HCT116 (cell line): Measurements from ENCODE around the gene CD99. TPM values are rescaled to one million over a fixed set of nuclear protein-coding genes. Genes with fewer than 3 reads are reported as not detected.

Experiments used
- ATAC-seq: fragments of 200-7000 bp; cut with Tn5 transposase; 2 replicates; pipeline ENCODE4 v1.9.1; 2020; ENCODE audit warnings: mild to moderate bottlenecking, moderate library complexity
- BruUV-seq: library from RNA; stranded (reverse); fragments of 400-500 nt; replicated peaks from 2 replicates; lab custom pipeline; 2021; lab: Mats Ljungman, UMichigan
- CTCF ChIA-PET: fragments of 300-600 bp; sonication (Branson Sonifier 250); formaldehyde crosslinking; loops from one replicate; lab custom pipeline; 2021; ENCODE audit warnings: antibody characterized with exemption; lab: Charles Lee
- POLR2A ChIA-PET: fragments of 300-600, 350-600 bp; sonication (Branson Sonifier 250); formaldehyde crosslinking; loops from one replicate; lab custom pipeline; 2021; ENCODE audit warnings: antibody characterized with exemption; lab: Charles Lee
- RAD21 ChIA-PET, 2 experiments: fragments of 300-600 bp; sonication (Branson Sonifier 250); formaldehyde crosslinking; loops; one replicate each; lab custom pipeline; 2023; ENCODE audit warnings: low total read pairs in 2 of 2; ENCODE audit not compliant: uncharacterized antibody in 2 of 2, unreplicated experiment in 2 of 2, low non-redundant PET in 1 of 2; lab: Charles Lee
- DNase-seq: peaks from one replicate; pipeline ENCODE4 v3.0.0-alpha.2; 2010; ENCODE audit warnings: low read depth, low spot score
- H2AFZ ChIP-seq: fragments of 200-600 bp; shearing (Covaris generic), sonication (generic); 2 replicates; pipeline ENCODE4 v1.6.1; 2017; ENCODE audit warnings: low read depth, mixed run types, mixed read lengths, antibody characterized with exemption, low read length; ENCODE audit not compliant: poor library complexity, severe bottlenecking
- H3K27ac ChIP-seq: 2 replicates; pipeline ENCODE4 v1.5.1; 2012; ENCODE audit warnings: low read depth, low read length
- H3K27me3 ChIP-seq: fragments of 200-600 bp; sonication (generic); 2 replicates; pipeline ENCODE4 v1.6.1; 2016; ENCODE audit warnings: mixed run types, low read length, mixed read lengths; ENCODE audit not compliant: insufficient read depth
- H3K36me3 ChIP-seq, 2 experiments: fragments of 200-500 bp in 1 of 2; fragments of 200-600 bp in 1 of 2; sonication (Bioruptor generic) in 1 of 2; sonication (generic) in 1 of 2; 2 replicates each; pipeline versions ENCODE4 v1.5.1 to v1.6.1; 2014 to 2016; ENCODE audit warnings: low read length in 2 of 2, inconsistent platforms in 1 of 2, mixed read lengths in 1 of 2, mixed run types in 1 of 2; ENCODE audit not compliant: insufficient read depth in 2 of 2, control insufficient read depth in 1 of 2
- H3K4me1 ChIP-seq, 2 experiments: fragments of 200-600 bp in 1 of 2; sonication (generic) in 1 of 2; 2 replicates each; pipeline versions ENCODE4 v1.5.1 to v1.6.1; 2012 to 2017; ENCODE audit warnings: low read length in 2 of 2, inconsistent platforms in 1 of 2, mild to moderate bottlenecking in 1 of 2, mixed read lengths in 1 of 2, mixed run types in 1 of 2, moderate library complexity in 1 of 2; ENCODE audit not compliant: insufficient read depth in 2 of 2, control insufficient read depth in 1 of 2
- H3K4me2 ChIP-seq: fragments of 200-600 bp; sonication (generic); 2 replicates; pipeline ENCODE4 v1.6.1; 2017; ENCODE audit warnings: mixed run types, low read length, mixed read lengths
- H3K4me3 ChIP-seq, 2 experiments: fragments of 200-600 bp in 1 of 2; sonication (generic) in 1 of 2; replicated peaks in 1 of 2; 2 replicates each; pipeline ENCODE4 v1.5.1; 2011 to 2016; ENCODE audit warnings: low read length in 2 of 2, control low read depth in 1 of 2, low read depth in 1 of 2, mild to moderate bottlenecking in 1 of 2, mixed read lengths in 1 of 2, mixed run types in 1 of 2
- H3K79me2 ChIP-seq: fragments of 200-600 bp; sonication (generic); 2 replicates; pipeline ENCODE4 v1.6.1; 2017; ENCODE audit warnings: mild to moderate bottlenecking, mixed run types, low read length, moderate library complexity, mixed read lengths; ENCODE audit not compliant: insufficient read depth
- H3K9ac ChIP-seq: fragments of 200-600 bp; sonication (generic); 2 replicates; pipeline ENCODE4 v1.6.1; 2016; ENCODE audit warnings: low read length, mixed read lengths
- H3K9me2 ChIP-seq: fragments of 200-600 bp; sonication (generic), shearing (Covaris generic); 2 replicates; pipeline ENCODE4 v1.6.1; 2017; ENCODE audit warnings: mixed run types, mild to moderate bottlenecking, moderate library complexity; ENCODE audit not compliant: insufficient read depth
- H3K9me3 ChIP-seq, 2 experiments: fragments of 200-500 bp in 1 of 2; fragments of 200-600 bp in 1 of 2; sonication (Bioruptor generic) in 1 of 2; sonication (generic) in 1 of 2; 2 replicates each; pipeline ENCODE4 v1.6.1; 2014 to 2017; ENCODE audit warnings: low read length in 2 of 2, mixed read lengths in 2 of 2, inconsistent platforms in 1 of 2, low read depth in 1 of 2, mild to moderate bottlenecking in 1 of 2, mixed run types in 1 of 2, moderate library complexity in 1 of 2; ENCODE audit not compliant: control insufficient read depth in 1 of 2, insufficient read depth in 1 of 2
- H4K20me1 ChIP-seq: fragments of 200-600 bp; sonication (generic), shearing (Covaris generic); 2 replicates; pipeline ENCODE4 v1.6.1; 2017; ENCODE audit warnings: mixed run types, mild to moderate bottlenecking, moderate library complexity; ENCODE audit not compliant: insufficient read depth
- CBX3 ChIP-seq: IDR thresholded peaks from 2 replicates; pipeline ENCODE4 v1.6.1; 2012; ENCODE audit warnings: low read depth
- EGR1 ChIP-seq: IDR thresholded peaks from 2 replicates; pipeline ENCODE4 v1.6.1; 2012; ENCODE audit warnings: low read depth
- ELF1 ChIP-seq: IDR thresholded peaks from 2 replicates; pipeline ENCODE4 v1.6.1; 2012; ENCODE audit warnings: low read depth, borderline replicate concordance
- EZH2 ChIP-seq: fragments of 200-600 bp; sonication (generic); IDR thresholded peaks from 2 replicates; pipeline ENCODE4 v1.6.1; 2017; ENCODE audit warnings: antibody characterized with exemption, mixed run types
- EZH2phosphoT487 ChIP-seq: fragments of 200-600 bp; IDR thresholded peaks from 2 replicates; pipeline ENCODE4 v1.6.1; 2018; ENCODE audit warnings: antibody characterized with exemption, borderline replicate concordance
- POLR2A ChIP-seq: IDR thresholded peaks from 2 replicates; pipeline ENCODE4 v1.7.0; 2011; ENCODE audit warnings: borderline replicate concordance; ENCODE audit not compliant: insufficient read depth, insufficient read length; ENCODE audit errors: extremely low read depth
- POLR2AphosphoS5 ChIP-seq: IDR thresholded peaks from 2 replicates; pipeline ENCODE4 v1.6.1; 2011; ENCODE audit warnings: mild to moderate bottlenecking, low read depth, low read length, moderate library complexity
- RAD21 ChIP-seq: IDR thresholded peaks from 2 replicates; pipeline ENCODE4 v1.6.1; 2012; ENCODE audit warnings: low read depth, mild to moderate bottlenecking
- SIN3A ChIP-seq: IDR thresholded peaks from 2 replicates; pipeline ENCODE4 v1.6.1; 2012; ENCODE audit warnings: low read depth
- SP1 ChIP-seq: IDR thresholded peaks from 2 replicates; pipeline ENCODE4 v1.6.1; 2012; ENCODE audit warnings: low read depth
- TCF7L2 ChIP-seq: IDR thresholded peaks from 2 replicates; pipeline ENCODE4 v1.7.0; 2011; ENCODE audit warnings: borderline replicate concordance, inconsistent platforms; ENCODE audit not compliant: insufficient read depth, insufficient read length; ENCODE audit errors: extremely low read depth
- ZFX ChIP-seq: fragments of 450-650 bp; IDR thresholded peaks from 2 replicates; pipeline ENCODE4 v1.6.1; 2017
- ZNF274 ChIP-seq: fragments of 200-500 bp; sonication (Bioruptor generic); IDR thresholded peaks from 2 replicates; pipeline ENCODE4 v1.6.1; 2014; ENCODE audit warnings: mild to moderate bottlenecking, low read depth, low read length, inconsistent platforms
- intact Hi-C: fragments of 100-400 bp; cut with micrococcal nuclease; formaldehyde crosslinking; loops from 2 replicates; pipeline ENCODE4 v1.10.0; 2022
- total RNA-seq: library from RNA; stranded (reverse); gene quantifications from one replicate; pipeline ENCODE4 v1.2.1, GENCODE V29; 2021; ENCODE audit not compliant: unreplicated experiment
- TF ChIP-seq, protein P1 (sequence below), 3 experiments: fragments of 200-600 bp in 1 of 3; sonication (generic) in 1 of 3; IDR thresholded peaks in 2 of 3; conservative IDR thresholded peaks in 1 of 3; 2 replicates each; pipeline ENCODE4 v1.5.1; 2012 to 2017; ENCODE audit warnings: low read depth in 2 of 3, low read length in 2 of 3, antibody characterized with exemption in 1 of 3, borderline replicate concordance in 1 of 3, control low read depth in 1 of 3, mild to moderate bottlenecking in 1 of 3, mixed read lengths in 1 of 3, mixed run types in 1 of 3, moderate library complexity in 1 of 3; ENCODE audit not compliant: insufficient read depth in 1 of 3
- TF ChIP-seq, protein P2 (sequence below): IDR thresholded peaks from 2 replicates; pipeline ENCODE4 v1.6.1; 2011; ENCODE audit warnings: mild to moderate bottlenecking, low read length, moderate library complexity; ENCODE audit not compliant: insufficient replicate concordance; ENCODE audit errors: extremely low read depth
- TF ChIP-seq, protein P3 (sequence below): IDR thresholded peaks from 2 replicates; pipeline ENCODE4 v1.6.1; 2012

The CD99 gene
- total RNA-seq, 1 experiment from 2014 or later, result 59.6 TPM

DNA sequence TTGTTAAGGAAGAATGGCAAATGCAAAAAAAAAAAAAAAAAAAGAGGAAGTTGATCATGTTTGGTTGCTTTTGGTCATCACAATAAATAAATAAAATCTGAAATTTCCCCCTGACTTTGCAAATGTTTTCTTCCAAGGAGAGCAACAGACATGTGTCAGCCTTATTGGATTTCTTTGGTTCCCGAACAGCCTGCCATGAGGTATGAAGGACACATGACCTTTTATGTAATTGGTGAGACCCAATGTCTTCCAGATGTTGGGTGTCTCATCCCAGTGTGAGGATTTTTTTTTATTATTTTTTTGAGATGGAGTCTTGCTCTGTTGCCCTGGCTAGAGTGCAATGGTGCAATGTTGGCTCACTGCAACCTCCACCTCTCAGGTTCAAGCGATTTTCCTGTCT, 24.6 kb upstream of the CD99 start:
- no peak overlapping the region for H2AFZ ChIP-seq
- no peak overlapping the region for H3K4me2 ChIP-seq
- H3K79me2 ChIP-seq, result no peaks in the 10 kb centered on the region
- no TSS peak for BruUV-seq
- no peaks in the 10 kb centered on the region for H3K4me1 ChIP-seq
- H3K36me3 ChIP-seq, result no peaks in the 10 kb centered on the region
- no peak overlapping the region for H3K4me3 ChIP-seq
- H3K27me3 ChIP-seq, result no peaks in the 10 kb centered on the region
- ChIA-PET POLR2A (no interaction called here), CTCF (no interaction called here), RAD21 (no interaction called here)
- no peak for TF ChIP-seq SIN3A
- TF ChIP-seq RAD21, result no peak
- TF ChIP-seq, protein P1, sequence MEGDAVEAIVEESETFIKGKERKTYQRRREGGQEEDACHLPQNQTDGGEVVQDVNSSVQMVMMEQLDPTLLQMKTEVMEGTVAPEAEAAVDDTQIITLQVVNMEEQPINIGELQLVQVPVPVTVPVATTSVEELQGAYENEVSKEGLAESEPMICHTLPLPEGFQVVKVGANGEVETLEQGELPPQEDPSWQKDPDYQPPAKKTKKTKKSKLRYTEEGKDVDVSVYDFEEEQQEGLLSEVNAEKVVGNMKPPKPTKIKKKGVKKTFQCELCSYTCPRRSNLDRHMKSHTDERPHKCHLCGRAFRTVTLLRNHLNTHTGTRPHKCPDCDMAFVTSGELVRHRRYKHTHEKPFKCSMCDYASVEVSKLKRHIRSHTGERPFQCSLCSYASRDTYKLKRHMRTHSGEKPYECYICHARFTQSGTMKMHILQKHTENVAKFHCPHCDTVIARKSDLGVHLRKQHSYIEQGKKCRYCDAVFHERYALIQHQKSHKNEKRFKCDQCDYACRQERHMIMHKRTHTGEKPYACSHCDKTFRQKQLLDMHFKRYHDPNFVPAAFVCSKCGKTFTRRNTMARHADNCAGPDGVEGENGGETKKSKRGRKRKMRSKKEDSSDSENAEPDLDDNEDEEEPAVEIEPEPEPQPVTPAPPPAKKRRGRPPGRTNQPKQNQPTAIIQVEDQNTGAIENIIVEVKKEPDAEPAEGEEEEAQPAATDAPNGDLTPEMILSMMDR (IDR thresholded peaks at IDR 0.05 in 2 of 3, conservative IDR thresholded peaks at IDR 0.05 in 1 of 3; ENCODE audit: borderline replicate concordance in 1 of 3, insufficient read depth in 1 of 3, low read depth in 2 of 3, low read length in 2 of 3), result no peak
- TF ChIP-seq TCF7L2, result no peak
- TF ChIP-seq CBX3, result no peak
- no peak for TF ChIP-seq ZFX
- TF ChIP-seq EZH2phosphoT487, result no peak
- TF ChIP-seq, protein P2, sequence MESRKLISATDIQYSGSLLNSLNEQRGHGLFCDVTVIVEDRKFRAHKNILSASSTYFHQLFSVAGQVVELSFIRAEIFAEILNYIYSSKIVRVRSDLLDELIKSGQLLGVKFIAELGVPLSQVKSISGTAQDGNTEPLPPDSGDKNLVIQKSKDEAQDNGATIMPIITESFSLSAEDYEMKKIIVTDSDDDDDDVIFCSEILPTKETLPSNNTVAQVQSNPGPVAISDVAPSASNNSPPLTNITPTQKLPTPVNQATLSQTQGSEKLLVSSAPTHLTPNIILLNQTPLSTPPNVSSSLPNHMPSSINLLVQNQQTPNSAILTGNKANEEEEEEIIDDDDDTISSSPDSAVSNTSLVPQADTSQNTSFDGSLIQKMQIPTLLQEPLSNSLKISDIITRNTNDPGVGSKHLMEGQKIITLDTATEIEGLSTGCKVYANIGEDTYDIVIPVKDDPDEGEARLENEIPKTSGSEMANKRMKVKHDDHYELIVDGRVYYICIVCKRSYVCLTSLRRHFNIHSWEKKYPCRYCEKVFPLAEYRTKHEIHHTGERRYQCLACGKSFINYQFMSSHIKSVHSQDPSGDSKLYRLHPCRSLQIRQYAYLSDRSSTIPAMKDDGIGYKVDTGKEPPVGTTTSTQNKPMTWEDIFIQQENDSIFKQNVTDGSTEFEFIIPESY, result no peak
- TF ChIP-seq POLR2A, result no peak
- no peak for TF ChIP-seq EGR1
- no peak for TF ChIP-seq SP1
- TF ChIP-seq, protein P3, sequence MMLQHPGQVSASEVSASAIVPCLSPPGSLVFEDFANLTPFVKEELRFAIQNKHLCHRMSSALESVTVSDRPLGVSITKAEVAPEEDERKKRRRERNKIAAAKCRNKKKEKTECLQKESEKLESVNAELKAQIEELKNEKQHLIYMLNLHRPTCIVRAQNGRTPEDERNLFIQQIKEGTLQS, result no peak
- no peak for TF ChIP-seq ZNF274
- TF ChIP-seq ELF1, result no peak
- no peak for TF ChIP-seq POLR2AphosphoS5
- TF ChIP-seq EZH2, result no peak
- H3K9me2 ChIP-seq, result no peaks in the 10 kb centered on the region
- DNase-seq (no peak), ATAC-seq (no peak)
- H4K20me1 ChIP-seq, result no peaks in the 10 kb centered on the region
- no peaks in the 10 kb centered on the region for H3K9me3 ChIP-seq
- H3K9ac ChIP-seq, result no peak overlapping the region
- intact Hi-C loops, result no loop called here
- no peak overlapping the region for H3K27ac ChIP-seq
